ENCODE measurements around the gene PAIP2. TPM values are rescaled to one million over a fixed set of nuclear protein-coding genes. Genes with fewer than 3 reads are reported as not detected.

The PAIP2 gene
- total RNA-seq, 1 donor from 2014 or later: 27.6 TPM

GRCh38 chr5:139361835-139362429, 20.3 kb downstream of the PAIP2 start:
- no peak overlapping the region for H3K4me3 ChIP-seq
- TF ChIP-seq CTCF (IDR thresholded peaks at IDR 0.05): no peak
- H3K36me3 ChIP-seq: peaks cover 37 to 41% of the 10 kb centered on the region in 2 donors
- no peak overlapping the region for H3K27ac ChIP-seq
- H3K4me1 ChIP-seq: no peaks in the 10 kb centered on the region
- no peaks in the 10 kb centered on the region for H3K9me3 ChIP-seq
- intact Hi-C loops (cut with DNase I): no loop called here
- DNase-seq (ENCODE audit: low spot score in 2 of 2): no peak
- H3K27me3 ChIP-seq: no peaks in the 10 kb centered on the region

GRCh38 chr5:139363937-139364336, 22.3 kb downstream of the PAIP2 start:
- no peaks in the 10 kb centered on the region for H3K9me3 ChIP-seq
- intact Hi-C loops (cut with DNase I): no loop called here
- no peak for DNase-seq (ENCODE audit: low spot score in 2 of 2)
- H3K36me3 ChIP-seq: peaks cover 52 to 54% of the 10 kb centered on the region in 2 donors
- no peaks in the 10 kb centered on the region for H3K4me1 ChIP-seq
- H3K27ac ChIP-seq: no peak overlapping the region
- H3K27me3 ChIP-seq: no peaks in the 10 kb centered on the region
- TF ChIP-seq CTCF (IDR thresholded peaks at IDR 0.05): no peak
- H3K4me3 ChIP-seq: no peak overlapping the region

GRCh38 chr5:139364466-139364865, 22.8 kb downstream of the PAIP2 start:
- Histone ChIP-seq H3K36me3 (peaks cover 52 to 57% of the 10 kb centered on the region in 2 donors), H3K4me3 (no peak overlapping the region), H3K27me3 (no peaks in the 10 kb centered on the region), H3K9me3 (no peaks in the 10 kb centered on the region), H3K27ac (no peak overlapping the region), H3K4me1 (no peaks in the 10 kb centered on the region)
- no peak for TF ChIP-seq CTCF (IDR thresholded peaks at IDR 0.05)
- intact Hi-C loops (cut with DNase I): no loop called here
- DNase-seq (ENCODE audit: low spot score in 2 of 2): no peak

GRCh38 chr5:139368613-139369012, 27.0 kb downstream of the PAIP2 start:
- no peak overlapping the region for H3K4me3 ChIP-seq
- no peaks in the 10 kb centered on the region for H3K27me3 ChIP-seq
- intact Hi-C loops (cut with DNase I): no loop called here
- no peaks in the 10 kb centered on the region for H3K4me1 ChIP-seq
- H3K27ac ChIP-seq: no peak overlapping the region
- peaks cover 62 to 87% of the 10 kb centered on the region in 2 donors for H3K36me3 ChIP-seq
- no peaks in the 10 kb centered on the region for H3K9me3 ChIP-seq
- no peak for TF ChIP-seq CTCF (IDR thresholded peaks at IDR 0.05)
- no peak for DNase-seq (ENCODE audit: low spot score in 2 of 2)

- no peak for TF ChIP-seq CTCF (IDR thresholded peaks at IDR 0.05)
- H3K4me1 ChIP-seq: no peaks in the 10 kb centered on the region
- no peaks in the 10 kb centered on the region for H3K27me3 ChIP-seq
- no peak for DNase-seq (ENCODE audit: low spot score in 2 of 2)
- H3K9me3 ChIP-seq: no peaks in the 10 kb centered on the region
- no peak overlapping the region for H3K4me3 ChIP-seq
- intact Hi-C loops (cut with DNase I): no loop called here
- peaks cover 56 to 81% of the 10 kb centered on the region in 2 donors for H3K36me3 ChIP-seq
- no peak overlapping the region for H3K27ac ChIP-seq
These were observed 27.5 kb downstream of the PAIP2 start for GRCh38 chr5:139369181-139369580.
